Putamen (tissue), 1 donor: ENCODE data around the gene WNT4.

Source experiments
- DNase-seq: peaks from one replicate; pipeline ENCODE4 v3.0.0-alpha.2; 2016; ENCODE audit warnings: low spot score

The WNT4 gene

DNA sequence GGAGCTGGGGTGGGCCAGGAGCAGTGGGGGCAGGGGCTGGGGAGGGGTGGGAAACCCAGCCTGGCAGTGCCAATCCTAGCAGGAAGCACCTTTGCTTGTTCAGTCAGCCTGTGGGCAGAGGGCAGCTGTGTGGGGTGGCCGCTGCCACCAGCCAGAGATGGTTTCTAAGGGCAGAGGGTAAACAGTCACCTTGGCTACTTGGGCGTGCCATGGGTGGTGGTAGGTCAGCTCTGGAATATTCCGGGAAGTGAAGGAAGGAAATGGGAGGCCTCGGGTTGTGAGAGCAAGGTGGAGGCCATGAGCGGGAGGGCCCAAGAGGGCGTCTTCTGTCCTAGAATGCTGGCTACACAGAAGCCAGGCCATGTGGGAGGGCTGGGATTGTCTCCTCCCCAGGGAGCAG lies 20.7 kb upstream of the WNT4 start:
- DNase-seq: no peak

DNA sequence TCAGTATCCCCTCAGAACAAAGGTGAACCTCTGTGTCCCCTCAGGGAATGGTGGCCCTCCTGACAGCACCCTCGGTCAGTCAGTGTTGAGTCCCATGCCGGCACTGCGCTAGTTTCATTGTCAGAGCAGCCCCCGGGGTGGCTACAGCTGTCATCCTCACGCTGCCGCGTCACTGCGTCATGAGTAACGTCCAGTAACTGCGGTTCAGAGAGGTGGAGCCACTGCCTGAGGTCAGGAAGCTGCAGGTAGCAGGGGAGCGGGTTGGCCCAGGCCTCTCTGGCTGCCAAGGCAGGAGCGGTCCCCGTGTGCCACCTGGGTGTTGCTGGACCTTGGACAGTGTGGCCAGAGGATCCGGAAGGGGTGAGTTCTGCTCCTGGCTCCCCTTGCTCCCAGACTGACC lies 20.2 kb upstream of the WNT4 start:
- no peak for DNase-seq

DNA sequence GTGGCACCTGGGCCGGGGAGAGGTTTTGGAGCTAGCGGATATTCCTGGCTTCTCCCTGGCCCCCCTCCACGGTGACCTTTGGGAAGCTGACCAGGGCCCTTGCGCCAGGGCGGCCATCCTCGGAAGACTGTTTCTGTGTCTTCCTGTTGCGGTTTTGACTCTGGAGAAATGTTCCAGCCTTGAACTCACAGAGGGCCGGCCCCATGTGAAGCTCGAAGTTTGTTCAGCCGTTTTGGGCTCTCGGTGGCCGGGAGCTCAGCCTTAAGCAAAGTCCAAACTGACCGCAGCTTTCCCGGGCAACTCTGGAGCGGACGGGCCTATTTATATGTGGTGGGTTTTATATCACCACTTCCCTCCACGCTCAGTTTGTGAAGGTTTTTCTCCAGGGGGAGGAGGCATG lies 17.0 kb upstream of the WNT4 start:
- DNase-seq: no peak

DNA sequence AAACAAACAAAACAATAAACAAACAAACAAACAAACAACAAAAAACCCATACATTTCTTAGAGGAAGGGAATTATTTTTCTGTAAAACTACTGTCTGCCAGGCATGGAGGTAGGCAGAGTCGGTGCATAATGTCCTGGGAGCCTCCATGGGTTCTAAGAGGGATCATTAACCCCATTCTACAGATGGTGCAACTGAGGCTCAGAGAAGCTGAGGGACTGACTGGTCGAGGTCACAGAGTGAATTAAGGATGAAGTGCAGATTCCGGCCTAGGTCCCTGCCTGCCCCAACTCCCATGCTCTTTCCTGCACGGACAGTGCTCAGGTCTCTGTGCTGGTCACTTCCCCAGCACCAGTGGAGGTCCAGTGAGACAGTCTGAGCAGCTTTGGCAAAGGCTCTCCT lies 15.8 kb upstream of the WNT4 start:
- no peak for DNase-seq

DNA sequence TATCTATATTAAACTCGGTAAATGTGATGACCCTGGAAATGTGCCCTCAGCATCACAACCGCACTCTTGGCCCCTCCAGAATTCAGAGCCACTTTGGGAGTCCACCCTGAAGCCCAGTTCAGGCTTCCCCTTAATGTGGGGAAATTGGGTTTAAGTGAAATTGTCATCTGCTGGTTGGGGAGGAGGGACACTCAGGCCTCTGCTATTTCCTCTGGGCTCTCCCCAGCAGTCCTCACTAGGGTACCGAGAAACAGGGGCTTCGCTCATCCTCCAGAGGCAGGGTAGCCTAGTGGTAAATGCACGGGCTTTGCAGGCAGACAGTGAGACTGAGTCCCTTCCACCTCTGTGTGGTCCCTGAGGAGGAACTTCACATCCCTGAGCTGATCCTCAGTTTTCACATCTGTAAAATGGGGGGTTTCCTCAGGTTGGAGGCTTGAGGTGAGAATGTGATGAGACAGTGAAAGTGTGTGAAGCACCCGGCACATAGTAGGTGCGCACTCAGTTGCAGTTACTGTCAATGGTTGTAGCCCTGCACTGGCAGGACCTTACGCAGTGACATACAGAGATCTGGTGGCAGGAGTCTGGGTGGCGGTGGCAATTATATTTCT lies 14.6 kb upstream of the WNT4 start:
- DNase-seq: no peak

DNA sequence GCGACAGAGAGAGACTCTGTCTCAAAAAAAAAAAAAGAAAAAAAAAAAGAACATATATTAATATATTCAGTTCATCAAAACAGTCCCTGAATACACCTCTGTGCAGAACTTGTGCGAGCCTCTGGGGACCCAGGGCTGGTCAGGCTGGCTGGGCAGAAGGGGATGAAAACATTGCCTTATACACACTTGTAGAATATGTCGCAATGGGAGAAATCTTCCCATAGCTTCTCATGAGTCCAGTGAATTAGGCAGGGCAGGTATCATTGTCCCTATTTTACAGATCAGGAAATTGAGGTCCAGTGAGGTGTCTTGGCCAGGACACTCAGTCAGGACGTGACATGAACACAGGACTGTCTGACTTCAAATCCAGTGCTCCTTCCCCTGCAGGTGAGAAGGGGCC lies 12.6 kb upstream of the WNT4 start:
- DNase-seq: no peak

DNA sequence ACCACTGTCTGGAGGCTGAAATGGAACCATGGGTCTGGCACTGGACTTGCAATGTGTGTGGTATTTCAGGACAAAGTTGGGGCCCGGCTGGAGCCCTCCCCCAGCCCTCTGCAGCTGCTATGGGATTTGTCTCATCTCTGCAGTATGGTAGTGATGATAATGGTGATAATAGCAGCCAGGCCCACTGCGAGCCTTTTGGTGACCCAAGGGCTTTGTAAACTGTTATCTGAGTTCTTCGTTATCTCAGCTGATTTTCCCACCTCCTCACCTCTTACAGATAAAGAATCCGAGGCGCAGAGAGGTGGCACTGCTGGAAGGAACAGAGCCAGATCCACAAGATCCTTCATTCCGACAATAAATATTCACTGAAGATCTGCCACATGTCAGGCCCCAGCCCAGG lies 11.7 kb upstream of the WNT4 start:
- no peak for DNase-seq

DNA sequence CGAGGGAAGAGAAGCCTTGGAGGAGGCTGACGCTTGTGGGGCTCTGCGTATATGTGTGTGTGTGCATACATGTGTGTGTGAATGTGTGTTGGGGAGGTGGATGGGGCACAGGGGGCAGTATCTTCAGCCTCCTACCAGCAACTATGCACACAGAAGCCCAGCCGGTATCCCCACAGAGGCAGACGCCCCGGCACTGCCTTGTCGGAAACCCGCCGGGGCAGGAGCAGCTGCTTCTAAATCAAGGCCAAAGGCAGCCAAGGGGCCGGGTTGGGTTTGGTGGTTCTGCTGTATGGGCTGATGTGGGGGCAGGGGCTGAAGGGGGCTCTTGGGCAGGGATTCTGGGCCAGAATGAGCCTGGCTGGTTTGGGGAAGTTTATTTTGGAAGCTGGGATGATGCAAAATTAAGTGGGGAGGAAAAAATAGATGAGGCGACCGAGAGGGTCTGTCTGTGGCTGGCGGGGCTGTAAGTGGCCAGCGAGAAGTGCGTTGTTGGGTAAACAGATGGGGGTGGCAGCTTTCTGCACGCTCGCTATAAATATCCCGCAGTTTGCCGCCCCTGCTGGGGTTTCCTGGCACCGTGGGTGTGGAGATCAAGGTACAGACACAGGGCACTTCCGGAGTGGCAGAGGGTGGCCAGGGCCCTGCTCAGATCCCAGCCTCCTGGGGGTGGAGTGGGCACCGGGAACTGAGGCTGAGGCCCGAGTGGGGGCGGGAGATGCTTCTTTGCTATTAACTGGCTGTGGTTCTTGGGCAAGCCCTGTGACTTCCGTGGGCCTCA lies 11.0 kb upstream of the WNT4 start:
- no peak for DNase-seq

DNA sequence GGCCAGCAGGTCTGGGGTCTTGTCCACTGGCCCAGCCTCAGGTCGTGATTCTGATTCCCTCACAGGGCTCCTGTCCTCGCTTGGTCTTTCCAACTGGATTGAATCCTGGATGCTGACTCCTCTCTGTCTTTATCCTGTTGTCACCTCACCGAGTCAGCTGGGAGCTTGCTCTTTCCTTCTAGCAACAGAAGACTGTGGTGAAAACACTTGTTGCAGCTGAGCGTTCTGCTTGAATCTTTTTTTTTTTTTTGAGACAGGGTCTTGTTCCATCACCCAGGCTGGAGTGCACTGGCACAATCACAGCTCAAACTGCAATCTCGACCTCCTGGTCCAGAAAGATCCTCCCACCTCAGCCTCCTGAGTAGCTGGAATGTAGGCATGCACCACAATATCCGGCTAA lies 8.0 kb upstream of the WNT4 start:
- DNase-seq: no peak

DNA sequence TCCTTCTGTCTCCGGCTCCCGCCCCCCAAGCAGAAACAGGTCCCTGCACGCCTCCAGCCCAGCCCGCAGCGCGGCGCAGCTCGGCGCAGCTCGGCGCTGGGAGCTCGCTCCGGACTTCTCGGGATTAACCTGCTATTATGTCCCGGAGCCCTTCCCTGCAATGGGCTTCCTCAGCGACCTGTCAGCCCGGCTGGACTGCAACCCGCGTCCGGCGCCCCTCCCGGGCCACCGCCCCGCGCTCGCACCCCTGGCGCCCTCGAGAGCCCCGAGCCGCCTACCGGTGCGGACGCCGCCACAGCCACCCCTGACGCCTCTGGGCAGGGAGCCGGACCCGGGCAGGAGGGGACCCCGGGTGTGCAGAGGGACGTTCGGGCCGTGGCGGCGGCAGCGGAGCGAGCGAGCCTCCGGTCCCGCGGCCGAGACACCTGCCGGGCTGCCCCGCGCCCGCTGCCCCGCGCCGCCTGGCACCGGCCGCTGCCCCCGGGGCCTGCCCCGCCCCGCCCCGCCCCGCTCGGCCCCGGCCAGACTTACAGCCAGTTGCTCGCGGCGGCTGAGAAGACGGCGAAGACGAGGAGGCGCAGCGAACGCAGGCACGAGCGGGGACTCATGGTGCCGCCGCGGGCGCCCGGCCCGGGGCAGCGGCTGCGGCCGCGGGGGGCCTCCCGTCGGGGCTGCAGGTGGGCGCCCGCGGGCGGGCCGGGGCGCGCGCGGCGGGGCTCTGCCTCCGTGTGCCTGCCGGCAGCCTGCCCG lies 407 bp downstream of the WNT4 start:
- no peak for DNase-seq

DNA sequence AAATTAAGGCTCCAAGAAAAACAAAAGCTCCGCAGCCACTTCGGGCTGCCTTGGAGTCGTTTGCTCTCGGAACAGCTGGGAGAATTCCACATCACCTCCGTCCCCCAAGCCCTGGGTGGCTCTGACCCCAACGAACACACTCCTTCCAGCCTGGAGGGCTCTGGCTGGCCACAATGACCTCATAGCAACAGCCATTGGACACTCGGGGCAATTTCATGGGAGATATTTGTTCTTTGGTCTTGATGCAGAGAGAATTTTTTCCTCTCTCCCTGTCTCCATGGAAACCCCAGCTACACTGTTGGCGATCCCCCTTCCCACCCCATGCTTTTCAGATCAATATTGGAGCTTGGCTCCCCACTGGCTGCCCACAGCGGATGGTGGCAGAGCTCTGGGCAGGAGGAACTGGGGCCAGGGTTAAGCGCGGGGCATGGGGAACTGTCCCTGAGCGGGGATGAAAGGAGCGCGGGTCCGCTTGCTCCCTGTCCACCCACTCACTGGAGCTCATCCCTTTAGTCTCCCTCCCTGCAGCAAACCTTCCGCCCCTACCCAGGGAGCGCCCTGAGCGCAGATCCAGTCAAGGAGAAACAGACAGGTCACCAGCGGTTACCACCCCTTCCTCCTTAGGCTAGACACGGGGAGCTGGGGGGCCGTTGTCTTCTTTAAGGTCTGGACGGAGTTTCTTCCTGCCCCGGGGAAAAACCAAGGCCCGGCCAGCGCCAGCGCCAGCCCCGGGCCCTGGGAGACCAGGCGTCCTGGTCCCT lies 1.2 kb downstream of the WNT4 start:
- DNase-seq: no peak

DNA sequence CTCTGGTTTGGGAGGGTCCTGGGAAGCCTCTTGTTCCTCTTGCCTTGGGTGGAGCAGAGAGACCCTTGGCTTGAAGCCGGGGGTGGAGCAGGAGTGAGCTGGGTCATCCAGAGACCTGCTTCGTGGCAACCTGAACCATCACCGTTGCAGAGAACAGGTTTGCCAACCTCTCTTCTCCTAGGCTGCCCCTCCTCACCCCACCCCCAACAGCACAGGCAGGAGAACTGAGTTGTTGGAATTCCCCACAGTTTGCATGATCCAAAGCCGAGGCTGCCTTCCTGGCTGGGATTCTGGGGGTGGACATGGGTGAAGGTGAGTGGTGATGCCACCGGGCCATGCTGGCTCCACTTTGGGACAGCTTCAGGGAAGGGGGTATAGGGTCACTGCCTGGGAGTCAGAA lies 2.2 kb downstream of the WNT4 start:
- no peak for DNase-seq

DNA sequence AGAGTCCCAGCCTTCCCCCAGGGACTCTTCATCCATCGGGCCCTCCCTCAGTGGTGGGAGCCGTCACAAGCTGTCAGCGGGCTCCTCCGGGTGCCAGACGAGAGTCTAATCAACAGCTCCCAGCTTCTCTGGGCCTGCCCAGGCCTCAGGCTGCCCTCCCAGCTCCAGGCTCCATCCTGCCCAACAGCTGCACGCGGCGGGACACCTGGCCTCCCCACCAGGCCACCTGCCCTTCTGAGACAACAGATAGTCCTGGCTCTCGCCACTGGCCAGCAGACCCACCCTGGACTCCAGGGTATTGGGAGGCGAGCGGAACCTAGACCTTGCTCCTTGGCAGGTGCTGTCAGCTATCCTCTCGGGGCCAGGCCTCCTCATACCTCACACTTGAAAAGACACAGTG lies 3.1 kb downstream of the WNT4 start:
- DNase-seq: no peak

DNA sequence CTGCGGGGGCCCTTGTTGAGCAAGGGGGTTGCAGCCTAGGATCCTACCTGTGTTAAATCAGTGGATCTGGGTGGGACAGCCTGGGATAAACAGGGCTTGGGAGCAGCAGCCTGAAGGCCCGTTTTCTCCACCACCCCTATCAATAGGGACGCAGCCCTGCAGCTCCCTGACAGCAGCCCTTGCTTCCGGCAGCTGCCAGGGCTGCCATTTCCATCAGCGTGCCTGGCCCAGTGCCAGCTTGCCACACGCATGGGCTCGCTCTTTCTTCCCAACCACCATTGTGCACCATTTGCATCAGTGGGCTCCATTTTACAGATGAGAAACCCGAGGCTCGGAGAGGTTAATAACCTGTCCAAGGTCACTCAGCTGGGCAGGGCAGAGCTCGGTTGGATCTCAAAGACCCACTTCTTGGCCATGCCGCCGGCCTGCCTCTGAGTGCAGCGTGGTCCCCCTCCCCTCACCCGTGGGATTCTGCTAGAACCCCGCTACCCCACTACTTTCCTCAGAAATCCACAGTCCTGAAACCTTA lies 3.8 kb downstream of the WNT4 start:
- no peak for DNase-seq

DNA sequence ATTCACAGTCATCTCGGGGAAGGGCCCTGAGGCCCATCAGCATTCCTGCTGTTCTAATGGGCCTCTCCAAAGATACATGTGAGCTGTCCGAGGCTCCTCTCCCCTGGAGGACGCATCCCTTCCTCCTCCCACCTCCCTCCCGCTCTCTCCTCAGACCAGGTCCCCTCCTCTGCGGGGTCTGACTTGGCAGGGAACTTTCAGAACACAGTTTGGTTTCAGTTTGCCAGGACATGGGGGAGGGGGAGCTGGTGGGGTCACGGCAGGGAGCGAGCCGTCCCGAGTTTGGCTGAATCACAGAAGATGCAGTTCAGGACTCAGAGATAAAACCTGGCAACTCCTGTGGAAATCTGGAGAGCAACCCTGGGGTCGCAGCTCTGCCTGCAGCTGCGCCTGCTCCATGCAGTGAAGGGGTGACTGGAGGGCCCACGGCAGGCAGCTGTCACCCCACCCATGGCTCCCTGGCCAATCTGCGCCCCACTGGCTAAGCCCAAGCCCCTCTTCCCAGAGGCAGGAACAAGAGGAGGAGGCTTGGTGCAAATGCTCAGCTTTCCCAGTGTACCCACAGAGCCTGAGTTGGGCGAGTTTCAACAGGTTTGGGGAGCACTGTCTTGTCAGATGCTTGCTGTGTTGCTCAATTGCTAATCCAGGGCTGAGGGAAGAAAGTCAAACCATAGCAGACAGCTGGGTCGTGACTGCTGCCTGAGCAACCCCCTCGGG lies 5.7 kb downstream of the WNT4 start:
- DNase-seq: no peak

DNA sequence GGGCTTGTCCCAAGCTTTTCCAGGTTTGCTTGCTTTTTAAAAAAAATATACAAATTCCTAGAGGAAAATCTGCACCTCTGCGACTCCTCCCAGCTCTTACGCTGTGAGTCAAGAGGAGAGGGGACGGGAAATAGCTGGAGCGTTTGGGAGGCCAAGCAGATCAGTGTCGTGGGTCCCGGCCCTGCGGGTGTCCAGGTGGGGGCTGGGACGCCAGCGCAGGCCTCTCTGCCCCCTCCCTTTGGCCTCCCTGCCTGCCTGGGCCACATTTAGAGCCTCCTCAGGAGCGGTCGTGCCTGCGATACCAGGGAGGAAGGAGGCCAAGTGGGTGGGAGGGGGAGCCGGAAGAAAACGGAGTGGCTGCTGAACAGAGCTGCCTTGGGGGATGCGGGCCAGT lies 9.0 kb downstream of the WNT4 start:
- DNase-seq: no peak

DNA sequence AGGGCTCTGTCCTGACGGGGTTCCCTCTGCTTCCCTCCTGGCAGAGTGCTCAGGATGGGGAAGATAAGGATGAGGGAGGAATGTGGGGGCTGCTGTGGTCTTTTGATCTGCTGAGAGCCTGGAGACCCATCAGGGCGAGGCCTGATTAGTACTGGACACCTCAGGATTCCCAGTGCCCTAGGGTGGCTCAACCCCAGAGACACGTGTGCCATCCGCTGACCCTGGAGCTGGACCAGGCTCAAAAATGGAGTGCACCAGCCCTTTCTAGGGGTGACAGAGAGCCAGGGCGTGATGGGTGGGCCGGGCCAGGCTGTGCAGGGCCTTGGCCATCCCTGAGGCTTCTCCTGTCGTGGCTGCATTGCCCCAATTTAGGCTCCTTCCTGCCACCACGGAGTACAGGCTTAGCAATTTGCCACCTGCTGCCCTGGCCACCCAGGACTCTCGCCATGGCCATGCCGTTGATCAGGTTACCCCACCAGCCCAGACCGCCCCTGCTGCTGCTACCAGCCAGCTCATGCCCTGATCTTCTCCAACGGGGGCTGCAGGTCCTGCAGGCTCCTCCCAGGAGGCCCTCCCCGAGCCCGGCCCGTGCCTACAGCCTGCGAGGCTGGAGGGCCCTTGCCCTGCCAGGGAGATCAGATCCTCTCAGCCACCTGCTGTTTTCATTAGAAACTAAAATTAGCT lies 9.5 kb downstream of the WNT4 start:
- no peak for DNase-seq

DNA sequence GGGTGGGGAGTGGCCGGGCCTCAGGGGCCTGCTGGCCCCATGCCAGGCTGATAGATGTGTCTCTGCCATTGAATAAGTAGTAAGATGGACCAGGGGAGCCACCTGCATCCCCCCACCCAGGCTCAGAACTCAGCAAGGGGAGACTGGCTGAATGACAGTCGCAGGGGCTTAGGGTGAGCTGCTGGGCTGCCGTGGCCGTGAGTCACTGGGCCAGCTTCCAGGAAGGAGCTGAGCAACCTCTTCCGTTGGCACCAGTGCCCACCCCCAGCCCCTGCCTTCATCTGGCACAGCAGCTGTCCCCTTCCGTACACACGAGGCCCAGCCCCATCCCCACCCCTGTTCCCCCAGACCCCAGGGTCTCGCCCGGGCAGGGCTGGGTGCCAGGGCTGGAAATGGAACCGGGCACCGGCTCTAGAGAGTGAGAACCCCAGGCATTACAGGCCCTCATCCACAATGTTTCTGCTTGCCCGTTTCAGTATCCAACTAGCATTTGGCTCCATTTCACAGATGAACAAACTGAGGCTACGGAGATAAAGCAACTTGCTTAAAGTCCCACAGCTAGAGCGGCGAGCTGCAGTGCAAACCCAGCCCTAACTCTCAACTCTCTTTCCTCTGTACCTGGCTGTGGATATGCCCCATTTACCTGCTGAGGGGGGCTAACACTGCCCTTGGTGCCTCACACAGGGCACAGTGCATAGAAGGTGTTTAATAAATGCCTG lies 10.2 kb downstream of the WNT4 start:
- DNase-seq: no peak

DNA sequence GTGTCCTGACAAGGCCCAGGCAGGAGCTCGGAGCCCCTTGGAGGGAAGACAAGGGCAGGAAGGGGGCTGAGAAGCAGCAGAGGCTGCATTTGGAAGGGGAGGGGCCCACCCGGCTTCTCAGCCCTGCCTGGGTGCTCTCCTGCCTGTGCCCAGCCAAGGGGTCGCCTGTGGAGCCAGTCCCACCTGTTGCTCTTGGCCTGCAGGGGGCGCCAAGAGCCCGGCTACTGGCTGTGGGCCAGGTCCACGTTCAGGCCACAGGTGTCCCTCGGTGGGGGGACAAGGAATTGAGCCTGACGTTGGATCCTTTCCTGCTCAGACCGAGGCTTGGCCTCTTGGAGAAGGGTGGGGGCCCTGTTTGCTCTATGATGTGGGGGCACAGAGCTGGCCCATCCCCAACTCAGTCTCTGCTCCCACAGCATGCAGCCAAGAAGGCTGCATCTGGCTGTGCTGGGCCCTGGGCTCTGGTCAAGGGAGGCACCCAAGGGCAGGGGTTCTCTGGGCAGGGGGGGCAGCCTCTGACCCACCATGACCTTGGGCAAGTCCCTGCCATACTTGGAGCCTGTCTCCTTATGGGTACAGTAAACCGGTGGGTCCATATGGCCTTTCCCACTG lies 10.9 kb downstream of the WNT4 start:
- DNase-seq: no peak

DNA sequence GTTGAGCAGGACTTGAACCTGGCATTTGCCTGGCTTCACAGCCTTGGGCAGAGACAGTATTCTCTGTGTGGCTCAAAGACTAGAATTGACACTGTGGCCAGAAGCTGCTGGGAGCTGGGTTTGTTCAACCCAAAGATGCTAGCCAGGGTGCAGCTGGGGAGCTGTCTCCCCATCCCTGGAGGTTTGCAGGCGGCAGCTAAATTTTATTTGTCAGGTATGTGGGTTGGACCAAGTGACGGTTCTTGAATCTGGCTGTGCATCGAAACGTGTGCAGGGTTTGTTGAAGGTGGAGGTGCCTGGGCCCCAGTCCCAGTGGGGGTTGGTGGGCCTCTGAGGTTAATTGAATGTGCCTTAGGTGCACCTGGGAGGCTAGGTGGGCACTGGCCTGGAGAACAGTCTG lies 11.8 kb downstream of the WNT4 start:
- no peak for DNase-seq
